Esophagus muscularis mucosa (tissue), 4 donors: ENCODE results near the gene TMEM151A.

ENCODE experiments used
- CTCF ChIP-seq, 3 experiments: fragments of 200-600 bp in 2 of 3; fragments of 450-650 bp in 1 of 3; sonication (generic) in 2 of 3; IDR thresholded peaks; one replicate each; pipeline ENCODE4 v1.5.1; 2017 to 2019; ENCODE audit warnings: antibody characterized with exemption in 3 of 3, mild to moderate bottlenecking in 2 of 3, moderate library complexity in 1 of 3
- EP300 ChIP-seq: sonication (generic); formaldehyde crosslinking; IDR thresholded peaks from one replicate; pipeline ENCODE4 v1.6.1; 2017; ENCODE audit warnings: antibody characterized with exemption
- POLR2AphosphoS5 ChIP-seq, 2 donors: sonication (generic); formaldehyde crosslinking; IDR thresholded peaks; one replicate each; pipeline ENCODE4 v1.6.1; 2017; ENCODE audit warnings: antibody characterized with exemption in 2 of 2

DNA sequence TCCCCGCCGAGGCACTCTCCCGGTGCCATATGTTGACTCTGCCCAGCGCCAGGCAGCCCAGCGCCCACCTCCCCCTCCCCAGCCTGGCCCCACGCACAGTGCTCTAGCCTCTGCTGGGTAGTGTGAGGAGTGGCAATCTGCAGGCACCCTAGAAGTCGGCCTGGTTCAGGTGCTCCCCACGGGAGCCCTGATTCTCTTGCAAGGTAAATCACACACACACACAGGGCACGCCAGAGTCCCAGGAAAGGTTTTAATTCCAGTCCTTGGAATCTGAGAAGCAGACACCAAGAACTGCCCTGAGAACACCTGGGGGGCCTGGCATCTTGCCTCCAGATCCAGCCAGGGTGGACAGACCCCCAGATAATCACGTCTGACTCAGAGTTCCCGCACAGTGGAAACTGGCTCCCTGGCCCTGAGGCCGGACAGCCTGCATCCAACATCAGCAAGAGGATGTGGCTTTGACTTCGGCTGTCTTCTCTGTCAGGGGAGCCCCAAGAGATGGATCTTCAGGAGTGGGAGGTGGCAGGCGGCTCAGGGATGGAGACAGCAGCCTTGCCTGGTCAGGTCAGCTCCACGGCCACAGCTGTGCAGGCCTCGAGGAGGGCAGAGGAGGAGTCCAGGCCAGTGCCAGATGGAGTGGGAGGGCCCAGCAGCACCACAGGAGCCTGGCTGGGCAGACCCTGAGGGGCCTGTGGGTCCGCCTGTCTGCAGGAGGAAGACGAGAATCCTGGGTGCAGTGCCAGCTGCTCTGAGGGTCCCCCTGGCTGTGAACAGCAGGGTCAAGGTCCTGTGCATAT is 45.6 kb downstream of the TMEM151A start:
- TF ChIP-seq EP300, result no peak
- TF ChIP-seq CTCF (IDR thresholded peaks at IDR 0.05), result no peak
- TF ChIP-seq POLR2AphosphoS5 (IDR thresholded peaks at IDR 0.05), result no peak
